ENCODE data around the gene DOCK1.

DOCK1 gene

DNA sequence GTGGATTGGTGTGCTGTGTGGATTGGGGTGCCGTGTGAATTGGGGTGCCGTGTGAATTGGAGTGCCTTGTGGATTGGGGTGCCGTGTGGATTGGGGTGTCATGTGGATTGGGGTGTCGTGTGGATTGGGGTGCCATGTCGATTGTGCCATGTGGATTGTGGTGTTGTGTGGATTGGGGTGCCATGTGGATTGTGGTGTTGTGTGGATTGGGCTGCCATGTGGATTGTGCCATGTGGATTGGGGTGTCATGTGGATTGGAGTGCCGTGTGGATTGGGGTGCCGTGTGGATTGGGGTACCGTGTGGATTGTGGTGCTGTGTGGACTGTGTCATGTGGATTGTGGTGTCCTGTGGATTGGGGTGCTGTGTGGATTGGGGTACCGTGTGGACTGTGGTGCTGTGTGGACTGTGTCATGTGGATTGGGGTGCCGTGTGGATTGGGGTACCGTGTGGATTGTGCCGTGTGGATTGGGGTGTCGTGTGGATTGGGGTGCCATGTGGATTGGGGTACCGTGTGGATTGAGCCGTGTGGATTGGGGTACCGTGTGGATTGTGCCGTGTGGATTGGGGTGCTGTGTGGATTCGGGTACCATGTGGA lies 523.3 kb downstream of the DOCK1 start:
- no peak for DNase-seq (ENCODE audit: low spot score)

GRCh38 chr10:127429601-127430312 lies 524.5 kb downstream of the DOCK1 start:
- DNase-seq (ENCODE audit: low spot score), result no peak

- DNase-seq (ENCODE audit: low spot score), result no peak
These were observed 526.3 kb downstream of the DOCK1 start for GRCh38 chr10:127431525-127431924.

GRCh38 chr10:127434006-127434405 lies 528.8 kb downstream of the DOCK1 start:
- DNase-seq (ENCODE audit: low spot score), result no peak

- no peak for DNase-seq (ENCODE audit: low spot score)
These were observed 530.0 kb downstream of the DOCK1 start for GRCh38 chr10:127435246-127435645.

- DNase-seq (ENCODE audit: low spot score), result no peak
These were observed 535.1 kb downstream of the DOCK1 start for GRCh38 chr10:127440371-127440770.

DNA sequence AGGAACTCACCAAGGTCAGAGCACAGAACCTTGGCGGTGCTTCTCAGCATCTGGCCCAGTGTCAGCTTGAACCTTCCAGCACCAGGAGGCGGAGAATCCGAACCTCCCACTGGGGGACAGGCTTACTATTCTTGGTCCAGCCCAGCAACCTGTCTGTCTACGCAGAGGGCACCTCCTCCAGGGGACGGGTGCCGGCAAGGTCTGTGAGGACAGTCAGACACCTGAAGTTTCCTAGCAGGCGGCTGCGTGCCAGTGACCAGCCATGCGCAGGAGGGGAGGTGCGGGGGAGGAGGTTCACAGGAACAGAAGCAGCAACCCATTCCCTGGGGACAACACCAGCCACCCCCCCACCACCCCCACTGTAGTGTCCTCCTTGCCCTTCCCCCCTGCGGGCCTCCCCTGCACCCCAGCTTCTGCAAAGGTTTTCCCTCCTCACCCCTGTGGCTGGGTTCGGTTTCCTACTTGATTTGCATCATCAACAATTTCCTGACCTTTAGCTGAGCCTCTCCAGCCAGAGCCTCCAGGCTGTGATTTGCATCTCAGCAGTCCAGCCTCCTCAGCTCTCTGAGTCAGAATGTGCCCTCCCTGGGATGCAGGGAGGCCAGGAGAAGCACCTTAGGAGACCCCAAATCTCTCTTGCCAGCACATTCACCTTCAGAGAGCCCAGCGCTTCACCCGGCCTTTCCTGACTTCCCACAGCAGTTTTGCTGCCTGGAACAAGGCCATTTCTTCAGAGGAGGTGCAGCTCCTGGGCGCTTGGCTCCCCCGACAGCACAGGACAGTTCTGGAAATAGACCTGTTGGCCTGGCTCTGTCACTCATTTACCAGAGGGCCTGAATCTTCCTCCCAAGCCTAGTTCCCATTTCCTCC lies 536.4 kb downstream of the DOCK1 start:
- no peak for DNase-seq (ENCODE audit: low spot score)

GRCh38 chr10:127442220-127442525 lies 536.9 kb downstream of the DOCK1 start:
- no peak for DNase-seq (ENCODE audit: low spot score)

- DNase-seq (ENCODE audit: low spot score), result no peak
These were observed 538.9 kb downstream of the DOCK1 start for GRCh38 chr10:127444155-127444554.

DNA sequence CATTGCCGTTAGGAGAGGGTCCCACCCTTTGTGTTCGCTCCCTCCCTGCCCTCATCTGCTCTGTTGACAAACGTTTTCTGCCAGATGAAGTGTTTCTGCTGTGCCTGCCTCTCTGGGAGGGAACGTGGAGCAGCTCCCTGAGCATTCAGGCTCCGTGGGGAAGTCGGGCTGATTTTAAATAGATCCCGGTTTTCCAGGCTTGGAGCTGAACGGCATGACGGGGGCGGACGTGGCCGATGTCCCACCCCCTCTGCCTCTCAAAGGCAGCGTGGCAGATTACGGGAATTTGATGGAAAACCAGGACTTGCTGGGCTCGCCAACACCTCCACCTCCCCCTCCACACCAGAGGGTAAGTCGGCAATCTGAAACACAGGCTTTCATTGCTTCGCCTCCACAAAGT lies 542.0 kb downstream of the DOCK1 start:
- no peak for DNase-seq (ENCODE audit: low spot score)

- no peak for DNase-seq (ENCODE audit: low spot score)
These were observed 544.3 kb downstream of the DOCK1 start for GRCh38 chr10:127449490-127449889.

- DNase-seq (ENCODE audit: low spot score), result no peak
These were observed 545.4 kb downstream of the DOCK1 start for GRCh38 chr10:127450644-127451043.

GRCh38 chr10:127451628-127452027 lies 546.4 kb downstream of the DOCK1 start:
- no peak for DNase-seq (ENCODE audit: low spot score)

DNA sequence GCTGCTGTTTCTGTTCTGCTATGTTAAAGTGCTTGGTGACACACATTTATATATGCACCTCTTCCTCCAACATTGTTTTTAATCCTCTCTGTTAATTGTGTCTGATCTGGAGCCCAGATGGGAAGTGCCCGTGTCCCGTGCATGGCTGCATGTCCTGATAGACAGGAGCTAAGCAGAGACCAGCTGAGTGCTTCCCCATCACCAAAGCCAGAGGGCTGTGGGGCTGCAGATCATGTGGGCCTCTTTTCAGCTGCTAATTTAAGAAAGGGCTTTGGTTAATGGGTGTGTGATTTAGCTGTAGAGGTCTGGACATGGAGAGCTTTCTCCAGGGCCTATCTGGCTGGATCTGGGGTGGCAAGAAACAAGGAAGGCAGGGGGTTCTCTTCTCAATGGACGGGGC lies 547.3 kb downstream of the DOCK1 start:
- DNase-seq (ENCODE audit: low spot score), result no peak

DNA sequence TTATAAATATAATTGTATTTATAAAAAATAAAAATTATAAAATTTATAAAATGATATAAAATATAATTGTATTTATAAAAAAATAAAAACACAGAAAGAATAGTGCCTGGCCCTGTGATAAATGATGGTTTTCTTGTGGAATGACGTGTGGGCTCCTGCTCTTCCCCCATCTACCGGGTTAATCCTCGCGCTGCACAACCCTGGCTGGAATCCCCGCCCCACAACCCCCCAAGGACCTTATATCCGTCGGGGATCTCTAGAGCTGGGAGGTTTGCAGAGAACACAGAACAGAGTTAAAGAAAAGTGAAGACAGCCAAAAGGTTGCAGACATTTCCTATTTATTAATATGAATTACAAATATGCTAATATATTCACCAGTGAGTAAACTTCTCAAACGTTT lies 548.5 kb downstream of the DOCK1 start:
- DNase-seq (ENCODE audit: low spot score), result no peak

DNA sequence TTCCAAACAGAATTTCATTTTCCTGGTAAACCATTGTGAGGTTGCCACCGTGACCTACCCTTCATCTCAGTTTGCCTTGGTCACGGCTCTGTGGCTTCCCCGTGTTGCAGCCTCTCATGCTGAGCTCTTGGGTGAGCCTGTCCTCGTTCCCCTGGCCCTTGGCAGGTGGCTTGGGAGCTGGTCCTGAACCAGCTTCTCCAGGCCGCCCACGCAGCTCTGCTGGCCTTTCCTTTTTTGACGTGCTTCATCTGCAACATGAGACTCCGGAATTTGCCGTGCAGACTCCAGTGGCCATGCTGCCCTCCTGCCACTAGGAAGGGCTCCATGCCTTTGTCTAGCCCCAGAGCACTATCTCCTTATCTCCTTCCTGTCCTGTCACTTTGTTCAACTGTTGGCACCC lies 550.9 kb downstream of the DOCK1 start:
- no peak for DNase-seq (ENCODE audit: low spot score)

DNA sequence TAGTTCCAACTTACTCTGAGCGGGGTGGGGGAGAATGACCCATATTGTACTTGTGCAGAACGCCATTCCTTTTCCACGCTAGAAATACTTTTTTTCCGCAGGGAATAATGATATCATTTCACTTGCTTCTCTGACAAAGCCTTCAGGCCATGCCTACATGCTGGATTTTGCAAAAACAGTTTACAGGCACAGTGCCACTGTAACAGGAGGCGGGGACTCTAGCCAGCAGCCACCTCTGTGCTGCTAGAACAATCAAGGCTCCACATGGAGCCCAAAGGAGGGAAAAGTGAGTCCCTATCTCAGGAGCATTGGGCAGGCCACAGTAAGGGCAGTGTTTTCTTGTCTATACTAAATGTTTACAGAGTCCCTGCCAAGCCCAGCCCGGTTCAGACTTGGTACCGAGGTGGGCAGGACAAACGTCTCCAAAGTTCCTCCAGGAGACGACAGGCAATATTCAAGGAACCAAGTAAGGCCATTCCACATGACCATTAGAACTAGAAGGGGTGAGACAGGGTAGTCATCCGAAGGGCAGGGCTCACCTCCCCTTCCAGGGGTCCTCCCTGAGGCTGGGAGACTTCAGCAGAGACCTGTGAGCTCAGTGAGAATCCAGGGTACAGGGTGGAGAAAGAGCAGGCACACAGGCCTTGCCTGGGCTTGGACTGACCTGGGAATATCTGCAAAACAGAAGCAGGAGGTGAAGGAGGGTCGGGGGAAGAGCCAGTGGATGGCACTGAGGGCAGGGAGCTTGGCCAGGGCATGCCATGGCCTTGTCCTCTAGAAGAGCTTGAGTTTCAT lies 553.0 kb downstream of the DOCK1 start:
- no peak for DNase-seq (ENCODE audit: low spot score)

GRCh38 chr10:127458829-127459228 lies 553.6 kb downstream of the DOCK1 start:
- DNase-seq (ENCODE audit: low spot score), result no peak

DNA sequence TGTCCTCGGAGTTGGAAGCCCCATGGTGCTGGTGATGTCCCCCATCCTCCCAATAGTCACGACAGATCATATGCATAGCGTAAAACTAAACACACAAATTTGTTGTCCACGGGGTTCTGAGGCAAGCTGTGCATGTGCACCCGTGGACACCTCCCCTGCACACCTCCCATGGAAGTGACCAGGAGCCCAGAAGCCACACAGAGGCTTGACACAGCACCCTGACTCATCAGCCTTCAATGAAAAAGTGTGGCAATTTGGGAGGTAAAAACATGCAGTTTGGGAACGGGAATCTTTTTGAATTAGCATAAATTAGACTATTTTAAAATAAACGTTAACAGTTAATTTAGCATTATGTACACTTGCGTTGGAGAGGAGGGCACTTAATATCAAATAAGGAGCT lies 554.7 kb downstream of the DOCK1 start:
- DNase-seq (ENCODE audit: low spot score), result no peak

- DNase-seq (ENCODE audit: low spot score), result no peak
These were observed 557.5 kb downstream of the DOCK1 start for GRCh38 chr10:127462643-127463295.

DNA sequence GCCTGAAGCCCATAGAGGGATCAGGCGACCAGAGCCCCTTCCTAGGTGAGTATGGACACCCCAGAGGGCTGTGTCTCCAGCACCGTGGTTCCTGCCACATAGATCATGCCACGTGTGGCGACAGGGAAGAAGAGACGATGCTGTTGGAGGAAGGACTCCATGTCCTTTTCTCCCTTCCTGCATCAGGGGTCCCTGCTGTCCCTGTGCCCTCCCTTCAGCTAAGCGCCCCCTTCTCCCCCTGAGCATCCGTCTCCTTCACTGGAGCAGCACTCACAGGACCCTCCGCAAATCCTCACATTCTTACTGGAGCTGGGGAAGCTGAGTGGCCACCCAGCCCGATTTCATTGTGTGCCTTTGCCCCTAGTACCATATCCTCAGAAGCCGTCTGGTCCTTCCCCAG lies 558.3 kb downstream of the DOCK1 start:
- DNase-seq (ENCODE audit: low spot score), result no peak

DNA sequence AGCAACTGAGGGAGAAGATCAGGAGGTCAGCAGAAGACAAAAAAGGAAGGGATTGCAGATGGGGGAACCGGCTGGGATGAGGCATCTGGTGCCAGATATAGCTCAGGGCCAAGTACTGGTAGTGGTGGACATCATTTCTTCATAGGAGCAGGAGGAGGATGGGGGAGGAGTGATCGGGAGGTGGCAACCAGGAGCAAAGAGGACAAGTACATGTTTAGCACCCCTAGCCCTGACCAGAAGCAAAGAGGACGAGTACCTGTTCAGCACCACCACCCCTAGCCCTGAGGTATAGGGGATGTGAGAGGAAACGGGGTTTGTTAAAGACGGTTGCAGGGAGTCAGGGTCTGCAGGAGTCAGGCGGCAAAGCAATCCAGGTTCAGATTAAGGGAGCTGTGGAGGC lies 559.3 kb downstream of the DOCK1 start:
- no peak for DNase-seq (ENCODE audit: low spot score)
